GM06990 (cell line): Measurements from ENCODE around the gene U2SURP.

ENCODE experiments used
- DNase-seq: peaks from one replicate; pipeline ENCODE4 v3.0.0-alpha.2; 2011; ENCODE audit not compliant: insufficient read length; ENCODE audit errors: extremely low read depth
- H3K27me3 ChIP-seq: replicated peaks from 2 replicates; pipeline ENCODE4 v1.6.0; 2011; ENCODE audit warnings: low read length; ENCODE audit not compliant: control insufficient read depth, insufficient read depth
- H3K36me3 ChIP-seq: 2 replicates; pipeline ENCODE4 v1.5.1; 2011; ENCODE audit warnings: low read length; ENCODE audit not compliant: control insufficient read depth, insufficient read depth
- H3K4me3 ChIP-seq: replicated peaks from 2 replicates; pipeline ENCODE4 v1.5.1; 2011; ENCODE audit warnings: low read depth, mild to moderate bottlenecking, control low read depth, low read length
- CTCF ChIP-seq: IDR thresholded peaks from 2 replicates; pipeline ENCODE4 v1.5.1; 2011; ENCODE audit warnings: low read length, control low read depth, mild to moderate bottlenecking, inconsistent platforms; ENCODE audit not compliant: insufficient read depth, poor library complexity, severe bottlenecking

U2SURP gene

DNA sequence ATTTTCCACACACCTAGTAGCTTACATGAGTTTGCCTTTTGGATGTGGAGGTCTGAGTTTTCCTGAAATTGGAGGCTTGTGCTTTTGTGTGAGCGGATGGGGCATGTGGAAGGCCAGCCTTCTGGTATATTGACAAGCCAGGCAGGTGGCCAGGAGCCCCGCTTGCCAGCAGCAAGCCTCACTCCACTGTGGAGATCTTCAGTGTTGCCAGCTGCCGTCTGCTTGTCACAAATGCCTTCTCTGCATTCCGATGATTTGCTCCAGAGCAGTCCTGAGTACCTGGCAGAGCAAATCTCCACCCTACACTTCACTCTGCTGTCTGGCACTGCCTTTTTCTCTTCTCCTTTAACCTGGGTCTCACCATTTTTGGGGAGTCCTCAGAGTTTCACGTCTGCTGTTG lies 89.1 kb downstream of the U2SURP start:
- H3K4me3 ChIP-seq = no peak overlapping the region
- TF ChIP-seq CTCF = no peak
- DNase-seq = no peak
- H3K27me3 ChIP-seq = no peaks in the 10 kb centered on the region
- H3K36me3 ChIP-seq = no peaks in the 10 kb centered on the region

DNA sequence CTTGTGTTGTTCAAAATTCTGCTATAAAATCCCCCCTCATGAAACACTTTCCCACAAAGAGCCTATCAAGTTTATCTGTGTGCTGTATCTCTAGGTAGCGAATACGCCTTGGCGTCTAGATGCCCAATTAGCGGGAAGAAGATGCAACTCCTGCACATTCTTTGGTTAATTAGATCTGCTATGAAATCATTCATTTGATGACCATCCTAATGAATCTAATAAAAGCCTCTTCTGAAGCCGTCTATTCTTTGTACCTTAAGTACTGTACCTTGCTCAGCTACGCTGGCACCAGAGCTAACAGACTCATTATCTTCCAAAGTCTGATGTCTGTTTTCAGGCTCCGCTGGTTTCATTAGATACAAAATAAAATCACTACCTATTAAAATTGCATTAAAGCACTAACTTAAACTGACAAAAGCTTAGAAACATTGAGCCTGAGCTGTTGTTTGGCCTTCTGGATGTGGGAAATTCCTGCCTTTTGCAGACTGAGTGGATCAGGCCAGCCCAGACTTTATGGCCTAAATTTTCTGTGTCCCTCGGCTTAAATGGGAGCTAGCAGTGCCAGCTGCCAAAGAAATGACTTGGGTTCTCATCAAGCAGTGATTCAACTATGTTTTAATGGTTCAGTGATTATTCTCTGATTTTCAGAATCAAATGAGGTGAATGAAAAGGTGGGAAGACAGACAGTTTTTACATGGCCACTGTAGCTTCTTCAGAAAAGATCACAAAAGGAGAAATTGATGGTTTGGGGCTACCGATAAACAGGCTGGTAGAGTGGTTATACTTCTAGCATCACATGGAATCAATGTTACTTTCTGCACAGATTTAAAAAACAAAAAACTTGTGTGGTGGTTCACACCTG lies 89.8 kb downstream of the U2SURP start:
- TF ChIP-seq CTCF = no peak
- Histone ChIP-seq H3K27me3 (no peaks in the 10 kb centered on the region), H3K4me3 (no peak overlapping the region), H3K36me3 (no peaks in the 10 kb centered on the region)
- no peak for DNase-seq

GRCh38 chr3:143092191-143092590 lies 90.8 kb downstream of the U2SURP start:
- TF ChIP-seq CTCF = no peak
- no peak overlapping the region for H3K4me3 ChIP-seq
- H3K27me3 ChIP-seq = no peaks in the 10 kb centered on the region
- DNase-seq = no peak
- H3K36me3 ChIP-seq = no peaks in the 10 kb centered on the region

- H3K27me3 ChIP-seq = no peaks in the 10 kb centered on the region
- no peak for TF ChIP-seq CTCF
- H3K36me3 ChIP-seq = no peaks in the 10 kb centered on the region
- no peak for DNase-seq
- no peak overlapping the region for H3K4me3 ChIP-seq
Measured at GRCh38 chr3:143095813-143096212, 94.4 kb downstream of the U2SURP start.

- Histone ChIP-seq H3K4me3 (no peak overlapping the region), H3K27me3 (no peaks in the 10 kb centered on the region), H3K36me3 (no peaks in the 10 kb centered on the region)
- TF ChIP-seq CTCF = no peak
- DNase-seq = no peak
Measured at GRCh38 chr3:143098032-143098764, 96.8 kb downstream of the U2SURP start.
